ENCODE results near the gene SLAMF7.
"Not testable (repeated sequence)": the region's sequence is repeated elsewhere in the genome, so short reads cannot be mapped to it uniquely, and the experiment has no call there.

Gene SLAMF7

GRCh38 chr1:160739098-160739511 is at the start of gene SLAMF7:
SLAMF7 (plus strand) TSS chr1:160739247; CDS start chr1:160739302, 55 bp downstream.
- Histone ChIP-seq H3K4me3 (ENCODE audit: low read depth in 1 of 2, low read length in 2 of 2) (peak within 1 kb of the TSS in 1 of 2 donors; percentile 23), H3K27ac (ENCODE audit: low read length) (peak within 1 kb of the TSS; percentile 28), H3K27me3 (ENCODE audit: low read depth, low read length) (no peaks in the 10 kb centered on the region), H3K4me1 (ENCODE audit: control insufficient read depth in 1 of 2, insufficient read depth in 2 of 2, low read length in 2 of 2) (no peaks in the 10 kb centered on the region), H3K9me3 (ENCODE audit: control insufficient read depth in 1 of 2, low read length in 2 of 2) (no peaks in the 10 kb centered on the region), H3K36me3 (ENCODE audit: control insufficient read depth in 1 of 2, insufficient read depth in 2 of 2, low read length in 2 of 2) (no peaks in the 10 kb centered on the region)

GRCh38 chr1:160692390-160692789 is 46.7 kb upstream of the SLAMF7 start:
- not testable (repeated sequence) for H3K27ac ChIP-seq (ENCODE audit: low read length); H3K36me3 ChIP-seq (ENCODE audit: control insufficient read depth in 1 of 2, insufficient read depth in 2 of 2, low read length in 2 of 2); H3K4me1 ChIP-seq (ENCODE audit: control insufficient read depth in 1 of 2, insufficient read depth in 2 of 2, low read length in 2 of 2); H3K9me3 ChIP-seq (ENCODE audit: control insufficient read depth in 1 of 2, low read length in 2 of 2); H3K27me3 ChIP-seq (ENCODE audit: low read depth, low read length); H3K4me3 ChIP-seq (ENCODE audit: low read depth in 1 of 2, low read length in 2 of 2)

GRCh38 chr1:160702100-160702499 is 36.9 kb upstream of the SLAMF7 start:
- Histone ChIP-seq H3K4me3 (ENCODE audit: low read depth in 1 of 2, low read length in 2 of 2) (no peak overlapping the region), H3K27ac (ENCODE audit: low read length) (no peak overlapping the region), H3K36me3 (ENCODE audit: control insufficient read depth in 1 of 2, insufficient read depth in 2 of 2, low read length in 2 of 2) (no peaks in the 10 kb centered on the region), H3K9me3 (ENCODE audit: control insufficient read depth in 1 of 2, low read length in 2 of 2) (no peaks in the 10 kb centered on the region), H3K4me1 (ENCODE audit: control insufficient read depth in 1 of 2, insufficient read depth in 2 of 2, low read length in 2 of 2) (no peaks in the 10 kb centered on the region), H3K27me3 (ENCODE audit: low read depth, low read length) (no peaks in the 10 kb centered on the region)

GRCh38 chr1:160704250-160704649 is 34.8 kb upstream of the SLAMF7 start:
- Histone ChIP-seq H3K27me3 (ENCODE audit: low read depth, low read length) (no peaks in the 10 kb centered on the region), H3K27ac (ENCODE audit: low read length) (no peak overlapping the region), H3K4me3 (ENCODE audit: low read depth in 1 of 2, low read length in 2 of 2) (no peak overlapping the region), H3K4me1 (ENCODE audit: control insufficient read depth in 1 of 2, insufficient read depth in 2 of 2, low read length in 2 of 2) (no peaks in the 10 kb centered on the region), H3K36me3 (ENCODE audit: control insufficient read depth in 1 of 2, insufficient read depth in 2 of 2, low read length in 2 of 2) (no peaks in the 10 kb centered on the region), H3K9me3 (ENCODE audit: control insufficient read depth in 1 of 2, low read length in 2 of 2) (no peaks in the 10 kb centered on the region)

- not testable (repeated sequence) for H3K4me1 ChIP-seq (ENCODE audit: control insufficient read depth in 1 of 2, insufficient read depth in 2 of 2, low read length in 2 of 2); H3K4me3 ChIP-seq (ENCODE audit: low read depth in 1 of 2, low read length in 2 of 2); H3K36me3 ChIP-seq (ENCODE audit: control insufficient read depth in 1 of 2, insufficient read depth in 2 of 2, low read length in 2 of 2); H3K9me3 ChIP-seq (ENCODE audit: control insufficient read depth in 1 of 2, low read length in 2 of 2); H3K27me3 ChIP-seq (ENCODE audit: low read depth, low read length); H3K27ac ChIP-seq (ENCODE audit: low read length)
Observed at GRCh38 chr1:160705212-160705621, 33.8 kb upstream of the SLAMF7 start.

- no peaks in the 10 kb centered on the region for H3K36me3 ChIP-seq (ENCODE audit: control insufficient read depth in 1 of 2, insufficient read depth in 2 of 2, low read length in 2 of 2)
- no peaks in the 10 kb centered on the region for H3K27me3 ChIP-seq (ENCODE audit: low read depth, low read length)
- no peak overlapping the region for H3K27ac ChIP-seq (ENCODE audit: low read length)
- no peak overlapping the region for H3K4me3 ChIP-seq (ENCODE audit: low read depth in 1 of 2, low read length in 2 of 2)
- H3K4me1 ChIP-seq (ENCODE audit: control insufficient read depth in 1 of 2, insufficient read depth in 2 of 2, low read length in 2 of 2), result no peaks in the 10 kb centered on the region
- H3K9me3 ChIP-seq (ENCODE audit: control insufficient read depth in 1 of 2, low read length in 2 of 2), result no peaks in the 10 kb centered on the region
Observed at GRCh38 chr1:160705742-160706141, 33.3 kb upstream of the SLAMF7 start.

- peak overlapping the region in 1 of 2 donors; percentile 14 for H3K4me3 ChIP-seq (ENCODE audit: low read depth in 1 of 2, low read length in 2 of 2)
Observed at GRCh38 chr1:160706526-160707235, 32.4 kb upstream of the SLAMF7 start.

GRCh38 chr1:160707236-160708064 is 31.6 kb upstream of the SLAMF7 start:
- no peaks in the 10 kb centered on the region for H3K36me3 ChIP-seq (ENCODE audit: control insufficient read depth in 1 of 2, insufficient read depth in 2 of 2, low read length in 2 of 2)
- peak overlapping the region; percentile 20 for H3K27ac ChIP-seq (ENCODE audit: low read length)
- no peaks in the 10 kb centered on the region for H3K9me3 ChIP-seq (ENCODE audit: control insufficient read depth in 1 of 2, low read length in 2 of 2)
- H3K4me3 ChIP-seq (ENCODE audit: low read depth in 1 of 2, low read length in 2 of 2), result peak overlapping the region in 1 of 2 donors; percentile 14
- no peaks in the 10 kb centered on the region for H3K4me1 ChIP-seq (ENCODE audit: control insufficient read depth in 1 of 2, insufficient read depth in 2 of 2, low read length in 2 of 2)
- no peaks in the 10 kb centered on the region for H3K27me3 ChIP-seq (ENCODE audit: low read depth, low read length)

More at GRCh38 chr1:160706526-160707235, 32.4 kb upstream of the SLAMF7 start:
- no peaks in the 10 kb centered on the region for H3K9me3 ChIP-seq (ENCODE audit: control insufficient read depth in 1 of 2, low read length in 2 of 2)
- no peaks in the 10 kb centered on the region for H3K4me1 ChIP-seq (ENCODE audit: control insufficient read depth in 1 of 2, insufficient read depth in 2 of 2, low read length in 2 of 2)
- H3K27ac ChIP-seq (ENCODE audit: low read length), result peak overlapping the region; percentile 20
- H3K27me3 ChIP-seq (ENCODE audit: low read depth, low read length), result no peaks in the 10 kb centered on the region
- no peaks in the 10 kb centered on the region for H3K36me3 ChIP-seq (ENCODE audit: control insufficient read depth in 1 of 2, insufficient read depth in 2 of 2, low read length in 2 of 2)

- Histone ChIP-seq H3K27me3 (ENCODE audit: low read depth, low read length) (no peaks in the 10 kb centered on the region), H3K27ac (ENCODE audit: low read length) (peak overlapping the region; percentile 47), H3K4me1 (ENCODE audit: control insufficient read depth in 1 of 2, insufficient read depth in 2 of 2, low read length in 2 of 2) (no peaks in the 10 kb centered on the region), H3K36me3 (ENCODE audit: control insufficient read depth in 1 of 2, insufficient read depth in 2 of 2, low read length in 2 of 2) (no peaks in the 10 kb centered on the region), H3K4me3 (ENCODE audit: low read depth in 1 of 2, low read length in 2 of 2) (peak overlapping the region in 1 of 2 donors; percentile 14), H3K9me3 (ENCODE audit: control insufficient read depth in 1 of 2, low read length in 2 of 2) (no peaks in the 10 kb centered on the region)
Observed at GRCh38 chr1:160708118-160708517, 30.9 kb upstream of the SLAMF7 start.

GRCh38 chr1:160708801-160709200 is 30.2 kb upstream of the SLAMF7 start:
- Histone ChIP-seq H3K36me3 (ENCODE audit: control insufficient read depth in 1 of 2, insufficient read depth in 2 of 2, low read length in 2 of 2) (no peaks in the 10 kb centered on the region), H3K4me3 (ENCODE audit: low read depth in 1 of 2, low read length in 2 of 2) (no peak overlapping the region), H3K27ac (ENCODE audit: low read length) (peak overlapping the region; percentile 47), H3K27me3 (ENCODE audit: low read depth, low read length) (no peaks in the 10 kb centered on the region), H3K4me1 (ENCODE audit: control insufficient read depth in 1 of 2, insufficient read depth in 2 of 2, low read length in 2 of 2) (no peaks in the 10 kb centered on the region), H3K9me3 (ENCODE audit: control insufficient read depth in 1 of 2, low read length in 2 of 2) (no peaks in the 10 kb centered on the region)

GRCh38 chr1:160709715-160710114 is 29.3 kb upstream of the SLAMF7 start:
- Histone ChIP-seq H3K36me3 (ENCODE audit: control insufficient read depth in 1 of 2, insufficient read depth in 2 of 2, low read length in 2 of 2) (no peaks in the 10 kb centered on the region), H3K4me3 (ENCODE audit: low read depth in 1 of 2, low read length in 2 of 2) (peak overlapping the region in 1 of 2 donors; percentile 7), H3K27me3 (ENCODE audit: low read depth, low read length) (no peaks in the 10 kb centered on the region), H3K9me3 (ENCODE audit: control insufficient read depth in 1 of 2, low read length in 2 of 2) (no peaks in the 10 kb centered on the region), H3K27ac (ENCODE audit: low read length) (no peak overlapping the region), H3K4me1 (ENCODE audit: control insufficient read depth in 1 of 2, insufficient read depth in 2 of 2, low read length in 2 of 2) (no peaks in the 10 kb centered on the region)

Data from muscle layer of duodenum (tissue), 2 donors.